Fibroblast of lung (primary cell): ENCODE results near the gene FYN. TPM values are rescaled to one million over a fixed set of nuclear protein-coding genes. Genes with fewer than 3 reads are reported as not detected.
A peak's percentile ranks its signal among the peaks of the same experiment; 100 is the strongest.

Experiments used
- DNase-seq, 2 donors: peaks; one replicate each; pipeline versions ENCODE4 v3.0.0 to v3.0.0-alpha.2; 2010; ENCODE audit warnings: low read depth in 2 of 2
- H2AFZ ChIP-seq: 2 replicates; pipeline ENCODE4 v1.5.1; 2012; ENCODE audit warnings: low read length, control low read depth, inconsistent platforms
- H3K27ac ChIP-seq: 2 replicates; pipeline ENCODE4 v1.5.1; 2011; ENCODE audit warnings: low read length, control low read depth; ENCODE audit not compliant: insufficient read depth
- H3K27me3 ChIP-seq: 2 replicates; pipeline ENCODE4 v1.5.1; 2011; ENCODE audit warnings: mild to moderate bottlenecking, low read length; ENCODE audit not compliant: control insufficient read depth, insufficient read depth
- H3K36me3 ChIP-seq: 2 replicates; pipeline ENCODE4 v1.5.1; 2011; ENCODE audit warnings: low read length; ENCODE audit not compliant: control insufficient read depth, insufficient read depth
- H3K4me1 ChIP-seq: 2 replicates; pipeline ENCODE4 v1.5.1; 2011; ENCODE audit warnings: low read length; ENCODE audit not compliant: control insufficient read depth, insufficient read depth; ENCODE audit errors: extremely low read depth
- H3K4me2 ChIP-seq: 2 replicates; pipeline ENCODE4 v1.5.1; 2011; ENCODE audit warnings: low read length, control low read depth; ENCODE audit not compliant: insufficient read depth; ENCODE audit errors: extremely low read depth
- H3K4me3 ChIP-seq, 4 experiments: fragments of 200-600 bp in 1 of 4; sonication (generic) in 1 of 4; replicated peaks in 1 of 4; 2 replicates each; pipeline ENCODE4 v1.5.1; 2011 to 2016; ENCODE audit warnings: low read length in 4 of 4, low read depth in 3 of 4, mild to moderate bottlenecking in 3 of 4, control low read depth in 2 of 4, inconsistent platforms in 1 of 4, mixed read lengths in 1 of 4; ENCODE audit not compliant: insufficient read depth in 1 of 4; ENCODE audit errors: control extremely low read depth in 1 of 4
- H3K79me2 ChIP-seq: 2 replicates; pipeline ENCODE4 v1.5.1; 2012; ENCODE audit warnings: mild to moderate bottlenecking, low read length, inconsistent platforms; ENCODE audit not compliant: control insufficient read depth, insufficient read depth
- H3K9ac ChIP-seq: 2 replicates; pipeline ENCODE4 v1.5.1; 2011; ENCODE audit warnings: mild to moderate bottlenecking, low read length, control low read depth; ENCODE audit not compliant: insufficient read depth
- H3K9me3 ChIP-seq: 2 replicates; pipeline ENCODE4 v1.5.1; 2012; ENCODE audit warnings: low read depth, low read length; ENCODE audit not compliant: control insufficient read depth, insufficient read depth
- H4K20me1 ChIP-seq: 2 replicates; pipeline ENCODE4 v1.5.1; 2011; ENCODE audit warnings: low read length; ENCODE audit not compliant: control insufficient read depth, insufficient read depth; ENCODE audit errors: extremely low read depth
- EZH2 ChIP-seq: IDR thresholded peaks from 2 replicates; pipeline ENCODE4 v1.5.1; 2012; ENCODE audit warnings: low read length, control low read depth, mild to moderate bottlenecking; ENCODE audit errors: missing control alignments
- polyA plus RNA-seq, 2 donors: library from polyadenylated mRNA; depleted of rRNA in 1 of 2; stranded (reverse) in 1 of 2; unstranded in 1 of 2; fragments of >200 nt; gene quantifications; 2 replicates each; pipeline ENCODE4 v1.2.1, GENCODE V29; 2011 to 2012; ENCODE audit warnings: missing spikeins in 1 of 2
- total RNA-seq: library from RNA; depleted of rRNA; stranded (reverse); fragments of >200 nt; gene quantifications from 2 replicates; pipeline ENCODE4 v1.2.1, GENCODE V29; 2014
- TF ChIP-seq, protein P1 (sequence below), 2 donors: IDR thresholded peaks in 1 of 2; conservative IDR thresholded peaks in 1 of 2; 1 replicate in 1 of 2; 2 replicates in 1 of 2; pipeline ENCODE4 v1.5.1; 2011 to 2012; ENCODE audit warnings: low read length in 2 of 2, control low read depth in 1 of 2, inconsistent platforms in 1 of 2, low read depth in 1 of 2, mild to moderate bottlenecking in 1 of 2

FYN gene
- total and polyA plus RNA-seq, 2 donors (not counting 1 experiment from before 2014, with no cell fraction given): 64.7 TPM

GRCh38 chr6:111666847-111667246 lies 206.4 kb downstream of the FYN start:
- Histone ChIP-seq H4K20me1 (no peaks in the 10 kb centered on the region), H3K4me2 (peak overlapping the region; percentile 23), H3K4me1 (peaks cover 15% of the 10 kb centered on the region), H3K79me2 (no peaks in the 10 kb centered on the region), H3K27me3 (no peaks in the 10 kb centered on the region), H2AFZ (no peak overlapping the region), H3K27ac (peak overlapping the region; percentile 28), H3K9ac (no peak overlapping the region), H3K9me3 (no peaks in the 10 kb centered on the region), H3K36me3 (peaks cover 1% of the 10 kb centered on the region), H3K4me3 (no peak overlapping the region)
- TF ChIP-seq, protein P1, sequence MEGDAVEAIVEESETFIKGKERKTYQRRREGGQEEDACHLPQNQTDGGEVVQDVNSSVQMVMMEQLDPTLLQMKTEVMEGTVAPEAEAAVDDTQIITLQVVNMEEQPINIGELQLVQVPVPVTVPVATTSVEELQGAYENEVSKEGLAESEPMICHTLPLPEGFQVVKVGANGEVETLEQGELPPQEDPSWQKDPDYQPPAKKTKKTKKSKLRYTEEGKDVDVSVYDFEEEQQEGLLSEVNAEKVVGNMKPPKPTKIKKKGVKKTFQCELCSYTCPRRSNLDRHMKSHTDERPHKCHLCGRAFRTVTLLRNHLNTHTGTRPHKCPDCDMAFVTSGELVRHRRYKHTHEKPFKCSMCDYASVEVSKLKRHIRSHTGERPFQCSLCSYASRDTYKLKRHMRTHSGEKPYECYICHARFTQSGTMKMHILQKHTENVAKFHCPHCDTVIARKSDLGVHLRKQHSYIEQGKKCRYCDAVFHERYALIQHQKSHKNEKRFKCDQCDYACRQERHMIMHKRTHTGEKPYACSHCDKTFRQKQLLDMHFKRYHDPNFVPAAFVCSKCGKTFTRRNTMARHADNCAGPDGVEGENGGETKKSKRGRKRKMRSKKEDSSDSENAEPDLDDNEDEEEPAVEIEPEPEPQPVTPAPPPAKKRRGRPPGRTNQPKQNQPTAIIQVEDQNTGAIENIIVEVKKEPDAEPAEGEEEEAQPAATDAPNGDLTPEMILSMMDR (conservative IDR thresholded peaks at IDR 0.05 in 1 of 2, IDR thresholded peaks at IDR 0.05 in 1 of 2; ENCODE audit: low read depth in 1 of 2, low read length in 2 of 2): no peak
- TF ChIP-seq EZH2: no peak
- peak in 1 of 2 donors; percentile 50 for DNase-seq

DNA sequence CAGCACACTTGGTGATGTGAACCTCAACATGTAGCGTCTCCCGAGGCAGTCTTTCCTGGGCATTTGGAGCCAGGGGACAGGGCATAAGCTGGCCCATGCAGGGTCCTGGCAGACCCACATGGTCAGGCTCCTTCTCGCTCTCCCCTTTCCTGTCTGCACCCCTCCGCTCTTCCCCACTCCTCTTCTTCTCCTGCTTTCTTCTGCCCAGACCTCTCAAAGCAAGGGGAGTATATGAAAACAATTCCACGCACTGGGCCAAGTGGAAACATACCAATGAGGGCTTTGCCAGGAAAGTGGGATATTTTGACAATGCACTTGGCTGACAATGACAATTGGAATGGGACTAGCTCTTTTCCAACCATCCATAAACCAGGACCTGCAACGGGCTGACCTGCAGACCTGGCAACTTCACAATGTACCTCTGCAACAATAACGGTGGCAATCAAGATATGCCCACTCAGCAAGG lies 208.7 kb downstream of the FYN start:
- Histone ChIP-seq H2AFZ (no peak overlapping the region), H3K9me3 (no peaks in the 10 kb centered on the region), H3K4me1 (peaks cover 15% of the 10 kb centered on the region), H3K9ac (no peak overlapping the region), H3K27me3 (no peaks in the 10 kb centered on the region), H3K27ac (no peak overlapping the region), H4K20me1 (no peaks in the 10 kb centered on the region), H3K36me3 (no peaks in the 10 kb centered on the region), H3K4me3 (no peak overlapping the region), H3K4me2 (peak overlapping the region; percentile 37), H3K79me2 (no peaks in the 10 kb centered on the region)
- TF ChIP-seq EZH2: no peak
- TF ChIP-seq, protein P1 (conservative IDR thresholded peaks at IDR 0.05 in 1 of 2, IDR thresholded peaks at IDR 0.05 in 1 of 2; ENCODE audit: low read depth in 1 of 2, low read length in 2 of 2): no peak
- no peak for DNase-seq

DNA sequence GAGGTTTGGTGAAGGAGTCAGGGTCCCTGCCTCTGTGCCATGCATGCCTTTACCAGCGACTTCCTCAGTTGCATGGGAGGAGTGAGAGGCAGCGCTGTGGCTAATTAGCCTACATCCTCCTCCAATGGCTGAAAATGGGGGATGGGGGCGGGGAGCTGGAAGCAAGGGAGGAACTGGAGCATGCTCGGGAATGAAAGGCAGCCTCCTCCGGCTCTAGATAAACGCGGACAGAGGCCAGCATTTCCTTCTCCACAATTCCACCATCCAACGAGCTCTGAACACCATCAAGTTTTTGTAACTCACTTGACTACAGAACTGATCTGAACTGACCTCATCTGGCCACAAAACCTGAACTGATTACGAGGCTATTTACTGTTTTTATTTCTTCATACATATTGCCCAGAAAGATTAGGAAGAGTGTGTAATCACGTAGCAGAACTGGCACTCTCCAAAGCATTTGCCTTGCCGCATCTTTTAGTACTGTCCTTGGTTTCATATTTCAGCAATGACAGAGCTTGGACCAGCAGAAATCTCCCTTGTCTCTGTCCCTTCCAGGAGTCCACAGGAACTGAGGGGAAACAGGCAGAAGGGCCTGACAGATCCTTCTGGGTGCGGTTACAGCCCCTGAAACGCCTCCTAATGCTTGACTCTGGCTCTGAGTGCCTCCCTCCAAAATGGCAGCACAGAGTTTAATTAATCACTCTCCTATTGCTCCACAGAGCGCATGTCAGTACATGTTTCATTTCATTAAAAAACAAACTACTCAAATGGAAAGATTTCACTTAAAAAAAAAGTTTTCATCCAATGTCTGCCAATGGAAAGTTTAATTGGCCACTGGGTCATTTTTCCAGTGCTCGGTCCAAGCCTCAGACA lies 209.3 kb downstream of the FYN start:
- DNase-seq: peak; percentile 50 to 61
- TF ChIP-seq, protein P1 (conservative IDR thresholded peaks at IDR 0.05 in 1 of 2, IDR thresholded peaks at IDR 0.05 in 1 of 2; ENCODE audit: low read depth in 1 of 2, low read length in 2 of 2): no peak
- TF ChIP-seq EZH2: no peak
- peak overlapping the region; percentile 59 for H3K4me2 ChIP-seq
- peak overlapping the region; percentile 3 for H3K27ac ChIP-seq
- H3K79me2 ChIP-seq: no peaks in the 10 kb centered on the region
- no peak overlapping the region for H3K4me3 ChIP-seq
- no peak overlapping the region for H3K9ac ChIP-seq
- no peaks in the 10 kb centered on the region for H3K27me3 ChIP-seq
- H3K9me3 ChIP-seq: no peaks in the 10 kb centered on the region
- H3K36me3 ChIP-seq: no peaks in the 10 kb centered on the region
- no peaks in the 10 kb centered on the region for H4K20me1 ChIP-seq
- H2AFZ ChIP-seq: peak overlapping the region; percentile 1
- H3K4me1 ChIP-seq: peaks cover 15% of the 10 kb centered on the region
